NCI-H146 (cell line): ENCODE data around the gene TCFL5.

ENCODE experiments used
- DNase-seq: peaks from one replicate; lab custom pipeline; 2025; lab: John Stamatoyannopoulos, UW

TCFL5 gene

DNA sequence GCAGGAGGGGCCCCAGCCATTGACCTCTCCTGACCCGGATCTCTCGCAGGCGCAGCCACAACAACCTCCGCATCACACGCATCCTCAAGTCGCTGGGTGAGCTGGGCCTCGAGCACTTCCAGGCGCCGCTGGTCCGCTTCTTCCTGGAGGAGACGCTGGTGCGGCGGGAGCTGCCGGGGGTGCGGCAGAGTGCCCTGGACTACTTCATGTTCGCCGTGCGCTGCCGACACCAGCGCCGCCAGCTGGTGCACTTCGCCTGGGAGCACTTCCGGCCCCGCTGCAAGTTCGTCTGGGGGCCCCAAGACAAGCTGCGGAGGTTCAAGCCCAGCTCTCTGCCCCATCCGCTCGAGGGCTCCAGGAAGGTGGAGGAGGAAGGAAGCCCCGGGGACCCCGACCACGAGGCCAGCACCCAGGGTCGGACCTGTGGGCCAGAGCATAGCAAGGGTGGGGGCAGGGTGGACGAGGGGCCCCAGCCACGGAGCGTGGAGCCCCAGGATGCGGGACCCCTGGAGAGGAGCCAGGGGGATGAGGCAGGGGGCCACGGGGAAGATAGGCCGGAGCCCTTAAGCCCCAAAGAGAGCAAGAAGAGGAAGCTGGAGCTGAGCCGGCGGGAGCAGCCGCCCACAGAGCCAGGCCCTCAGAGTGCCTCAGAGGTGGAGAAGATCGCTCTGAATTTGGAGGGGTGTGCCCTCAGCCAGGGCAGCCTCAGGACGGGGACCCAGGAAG, 49.3 kb downstream of the TCFL5 start:
- no peak for DNase-seq

DNA sequence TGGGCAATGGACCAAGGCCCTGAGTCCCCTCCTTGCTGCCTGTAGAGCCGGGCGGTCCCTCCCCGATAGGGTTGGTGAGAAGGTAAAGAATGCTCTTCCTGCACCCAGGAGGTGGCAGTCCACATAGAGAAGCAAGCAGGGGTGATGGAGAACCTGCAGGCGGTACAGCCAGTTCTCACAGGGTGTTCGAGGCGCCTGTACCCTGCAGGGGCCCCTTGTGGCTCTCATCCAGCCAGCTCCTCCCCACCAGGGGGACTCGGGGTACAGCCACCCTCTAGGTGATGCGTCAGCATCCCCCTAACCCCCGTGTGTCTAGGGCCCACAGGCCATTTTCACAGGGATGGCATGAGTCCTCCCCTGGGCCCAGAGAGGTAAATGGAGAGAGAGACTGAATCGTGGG, 49.9 kb downstream of the TCFL5 start:
- no peak for DNase-seq

DNA sequence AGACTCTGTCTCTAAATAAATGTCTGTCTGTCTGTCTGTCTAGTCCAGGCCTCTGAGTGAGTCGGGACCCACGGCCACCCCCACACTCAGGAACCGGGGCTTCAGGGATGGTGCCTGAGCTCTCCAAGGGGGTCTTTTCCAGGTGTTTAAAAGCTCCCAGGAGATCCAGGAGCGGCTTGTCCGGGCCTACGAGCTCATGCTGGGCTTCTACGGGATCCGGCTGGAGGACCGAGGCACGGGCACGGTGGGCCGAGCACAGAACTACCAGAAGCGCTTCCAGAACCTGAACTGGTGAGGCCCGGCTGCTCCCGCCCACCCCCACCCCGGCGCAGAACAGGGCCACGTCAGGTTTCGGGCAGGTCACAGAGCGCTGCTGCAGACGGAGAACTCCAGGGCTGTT, 50.3 kb downstream of the TCFL5 start:
- DNase-seq: no peak

DNA sequence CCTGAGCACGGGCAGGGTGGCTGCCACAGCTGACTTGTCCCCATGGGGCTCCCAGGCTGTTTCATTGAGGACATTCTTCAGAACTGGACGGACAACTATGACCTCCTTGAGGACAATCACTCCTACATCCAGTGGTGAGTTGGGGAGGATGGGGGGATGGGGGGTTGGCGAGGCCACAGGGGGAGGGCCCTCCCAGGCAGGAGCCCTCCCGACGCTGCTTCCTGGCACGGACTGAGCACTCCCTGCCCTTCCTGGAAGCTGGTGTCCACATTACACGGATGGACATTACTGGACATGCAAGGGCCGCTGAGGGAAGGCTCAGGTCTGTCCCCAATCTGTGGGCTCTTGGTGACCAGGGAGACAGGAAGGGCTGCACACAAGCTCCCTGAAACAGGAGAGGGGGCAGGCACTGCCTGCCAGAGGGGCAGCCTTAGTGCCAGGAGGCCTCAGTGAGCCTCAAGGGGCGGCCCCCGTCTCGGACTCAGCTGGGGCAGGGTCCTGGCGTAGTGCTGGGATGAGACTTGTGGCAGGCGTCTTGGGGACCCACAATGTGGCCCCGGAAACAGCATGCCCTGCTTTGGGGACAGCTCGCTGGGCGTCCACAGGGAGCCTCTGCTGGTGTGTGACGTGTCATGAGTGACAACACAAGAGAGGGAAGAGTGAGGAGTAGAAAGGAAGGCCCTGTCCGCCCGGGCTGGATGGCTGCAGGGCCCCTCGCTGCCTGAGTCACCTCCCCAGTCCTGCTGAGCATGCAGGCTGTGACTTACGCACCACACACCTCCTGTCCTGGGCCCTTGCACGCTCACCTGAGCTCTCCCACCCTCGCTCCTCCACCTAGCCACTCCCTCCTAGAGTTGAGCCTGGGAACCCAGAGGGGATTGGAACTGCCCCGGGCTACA, 51.8 kb downstream of the TCFL5 start:
- no peak for DNase-seq

DNA sequence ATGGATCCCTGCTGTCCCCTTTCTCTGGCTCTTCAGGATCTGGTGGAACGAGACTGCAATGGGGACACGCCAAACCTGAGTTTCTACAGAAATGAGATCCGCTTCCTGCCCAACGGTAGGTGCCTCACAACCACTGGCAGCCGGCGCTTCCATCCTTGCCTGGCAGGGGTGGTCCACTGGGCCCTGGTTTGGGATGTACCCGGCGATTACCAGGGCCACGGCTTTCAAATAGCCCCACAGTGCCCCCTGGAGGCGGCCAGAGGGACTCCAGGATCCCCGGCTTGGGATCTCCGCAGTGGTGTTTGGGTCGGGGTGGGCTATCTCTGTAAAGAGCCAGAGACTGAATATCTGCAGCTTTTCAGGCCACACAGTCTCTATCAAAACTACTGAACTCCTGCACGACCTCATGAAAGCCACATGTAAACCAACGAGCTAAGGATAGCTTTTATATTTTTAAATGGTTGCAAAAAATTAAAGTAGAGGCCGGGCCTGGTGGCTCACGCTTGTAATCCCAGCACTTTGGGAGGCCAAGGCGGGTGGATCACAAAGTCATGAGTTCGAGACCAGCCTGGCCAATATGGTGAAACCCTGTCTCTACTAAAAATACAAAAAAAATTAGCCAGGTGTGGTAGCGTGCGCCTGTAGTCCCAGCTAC, 53.3 kb downstream of the TCFL5 start:
- peak; percentile 43 for DNase-seq

DNA sequence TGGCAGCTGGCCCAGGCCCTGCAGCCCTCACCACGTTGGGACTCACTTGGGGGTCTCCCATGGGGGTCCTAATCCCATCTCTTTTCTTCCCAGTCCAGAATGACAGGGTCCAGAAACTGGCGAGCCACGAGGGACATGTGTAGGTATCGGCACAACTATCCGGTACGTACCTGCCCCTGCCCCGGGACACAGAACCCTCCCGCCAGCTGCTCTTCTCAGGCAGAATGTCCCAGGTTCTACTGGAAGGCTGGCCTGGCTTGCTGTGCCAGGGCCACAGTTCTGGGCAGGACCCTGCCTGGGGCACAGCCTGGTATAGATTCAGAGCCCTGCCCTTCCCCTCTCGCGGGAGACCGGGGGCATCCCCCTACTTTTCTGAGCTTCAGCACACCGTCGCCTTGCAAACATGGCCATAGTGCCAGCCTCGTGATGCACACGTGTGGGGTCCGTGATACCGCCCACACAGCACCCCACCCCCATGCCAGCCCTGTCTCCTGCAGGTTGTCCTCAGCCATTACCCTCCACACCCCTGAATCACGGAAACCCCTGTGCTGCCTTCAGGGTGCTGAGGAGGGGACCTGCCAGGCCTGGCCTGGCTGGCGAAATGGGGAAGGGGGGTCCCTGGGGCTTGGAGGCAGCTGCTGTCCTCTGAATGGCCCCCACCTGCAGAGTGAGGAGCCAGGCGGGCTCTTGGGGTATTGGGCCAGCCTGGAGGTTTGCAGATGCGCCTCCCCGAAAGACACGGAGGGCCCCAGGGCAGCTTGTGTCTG, 54.0 kb downstream of the TCFL5 start:
- no peak for DNase-seq

DNA sequence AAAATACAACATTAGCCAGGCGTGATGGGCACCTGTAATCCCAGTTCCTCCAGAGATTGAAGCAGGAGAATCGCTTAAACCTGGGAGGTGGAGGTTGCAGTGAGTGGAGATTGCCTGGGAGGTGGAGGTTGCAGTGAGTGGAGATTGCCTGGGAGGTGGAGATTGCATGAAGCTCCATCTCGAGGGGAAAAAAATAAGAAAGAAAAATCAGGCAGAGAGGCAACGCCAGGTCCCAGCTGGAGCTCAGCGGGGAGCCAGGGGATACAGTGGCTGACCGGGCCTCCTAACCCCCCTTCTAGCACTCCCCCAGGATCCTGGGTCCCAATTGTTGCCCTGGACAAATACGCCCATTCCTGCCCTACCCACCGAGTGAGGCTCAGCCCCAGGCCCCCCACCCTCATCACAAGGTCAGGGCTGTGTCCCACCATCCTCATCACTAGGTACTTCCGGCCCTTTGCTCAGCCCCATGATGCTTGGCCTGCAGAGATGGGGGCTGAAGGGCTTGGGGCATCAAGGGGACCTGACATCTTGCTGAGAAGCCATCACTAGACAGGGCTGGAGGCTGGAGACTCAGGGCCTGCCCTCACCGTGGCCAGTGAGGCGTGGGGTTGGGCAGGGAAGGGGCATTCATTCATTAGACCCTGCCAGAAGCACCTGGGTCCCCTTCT, 55.1 kb downstream of the TCFL5 start:
- no peak for DNase-seq

DNA sequence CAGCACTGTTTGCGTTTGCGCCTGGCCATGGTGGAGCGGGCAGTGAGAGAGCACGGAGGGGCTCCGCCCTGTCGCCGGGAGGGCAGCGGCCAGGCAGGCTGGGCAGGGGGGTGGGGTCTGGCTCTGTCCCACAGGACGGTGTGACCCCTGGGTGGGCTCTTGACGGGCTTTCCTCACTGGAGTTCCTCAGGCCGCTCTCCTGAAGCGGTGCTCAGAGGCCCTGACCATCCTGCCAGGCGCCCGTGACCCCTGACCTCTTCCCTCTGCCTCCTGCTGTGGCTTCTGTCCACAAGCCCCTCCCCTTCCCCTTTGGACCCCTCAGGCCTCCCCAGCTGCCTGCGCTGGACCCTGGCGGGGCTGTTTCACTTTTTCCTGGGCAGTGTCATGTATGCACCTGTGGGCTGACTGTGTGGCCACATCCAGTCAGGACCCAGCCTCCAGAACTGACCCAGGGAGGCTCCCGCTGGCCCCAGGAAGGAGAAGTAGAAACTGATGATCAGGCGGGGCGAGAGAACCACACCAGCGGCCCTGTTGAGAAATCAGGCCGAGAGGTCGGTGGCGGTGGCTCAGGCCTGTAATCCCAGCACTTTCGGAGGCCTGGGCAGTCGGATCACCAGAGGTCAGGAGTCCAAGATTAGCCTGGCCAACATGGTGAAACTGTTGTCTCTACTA, 55.8 kb downstream of the TCFL5 start:
- no peak for DNase-seq

DNA sequence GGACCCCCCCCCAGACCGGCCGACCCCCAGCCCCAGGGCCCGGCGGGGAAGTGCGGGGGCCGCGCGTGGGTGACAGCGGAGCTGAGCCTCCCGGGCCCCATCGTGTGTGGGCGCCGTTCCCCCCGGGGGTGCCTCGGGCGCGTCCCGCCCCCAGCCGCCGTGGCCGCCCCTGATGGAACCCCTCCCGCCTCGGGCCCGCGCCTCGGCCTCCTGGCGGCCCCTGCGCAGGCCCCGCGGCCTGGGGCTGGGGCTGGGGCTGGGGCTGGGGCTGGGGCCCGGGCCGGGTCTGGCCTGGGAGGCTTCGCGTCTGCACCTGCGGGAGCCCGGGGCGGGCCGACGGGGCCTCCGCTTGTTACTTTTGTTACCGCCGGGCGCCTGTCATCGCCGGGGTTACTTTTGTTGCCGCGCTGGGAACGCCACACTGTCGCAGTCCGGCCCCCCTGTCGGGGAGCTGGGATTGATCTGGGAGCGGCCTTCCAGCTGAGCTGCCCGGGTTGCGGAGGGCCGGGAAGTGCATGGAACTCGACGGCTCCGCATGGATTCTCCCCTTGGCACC, 56.4 kb downstream of the TCFL5 start:
- peak; percentile 49 for DNase-seq

DNA sequence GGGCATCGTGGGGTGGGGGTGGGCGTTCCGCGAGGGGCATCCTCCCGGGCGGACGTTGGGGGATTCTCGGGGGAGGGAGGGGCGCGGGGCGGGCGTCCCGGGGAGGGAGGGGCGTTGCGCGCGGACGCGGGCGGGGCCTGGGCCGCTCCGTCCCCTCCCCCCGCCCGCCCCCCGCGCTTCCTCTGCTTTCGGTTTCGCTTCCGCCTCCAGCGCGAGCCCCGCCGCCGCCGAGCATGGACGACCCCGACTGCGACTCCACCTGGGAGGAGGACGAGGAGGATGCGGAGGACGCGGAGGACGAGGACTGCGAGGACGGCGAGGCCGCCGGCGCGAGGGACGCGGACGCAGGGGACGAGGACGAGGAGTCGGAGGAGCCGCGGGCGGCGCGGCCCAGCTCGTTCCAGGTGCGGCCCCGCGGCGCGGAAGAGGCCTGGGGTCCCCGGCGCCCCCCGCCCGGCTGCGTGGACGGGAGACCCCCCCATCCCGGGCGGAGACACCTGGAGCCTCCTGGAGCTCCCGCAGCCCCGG, 56.9 kb downstream of the TCFL5 start, which contains the start of gene OGFR:
Gene OGFR, plus strand, starts transcription at position 209 of the 528 bp plus-strand sequence. Its CDS starts 25 bp downstream, at position 234.
- peak; percentile 66 for DNase-seq

DNA sequence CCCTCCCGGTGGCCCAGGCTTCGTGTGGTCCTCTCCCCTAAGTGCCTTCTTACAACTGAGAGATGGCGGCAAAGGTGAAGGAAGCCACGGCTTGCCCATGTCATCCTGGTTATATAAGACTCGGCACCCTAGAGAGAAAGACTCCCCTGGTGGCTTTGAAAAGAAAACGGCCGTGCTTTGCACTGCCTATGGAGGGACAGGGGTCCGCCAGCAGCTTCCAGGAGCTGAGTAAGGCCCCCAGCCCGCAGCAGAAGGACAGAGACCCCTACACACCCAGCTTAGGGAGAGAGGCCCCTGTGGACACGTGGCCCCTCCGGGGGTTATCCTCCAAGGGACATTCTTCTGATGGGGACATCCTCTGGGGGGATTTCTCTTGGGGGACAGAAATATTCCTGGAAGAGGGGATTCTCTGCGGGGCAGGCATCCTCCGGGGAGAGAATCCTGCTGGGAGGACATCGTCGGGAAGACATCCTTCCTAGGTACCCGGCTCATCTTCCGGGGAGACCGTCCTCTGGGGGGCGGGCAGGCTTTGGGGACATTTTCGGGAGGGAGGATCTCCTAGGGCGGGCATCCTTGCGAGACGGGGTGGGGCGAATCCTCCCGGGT, 57.5 kb downstream of the TCFL5 start:
- DNase-seq: peak; percentile 38

DNA sequence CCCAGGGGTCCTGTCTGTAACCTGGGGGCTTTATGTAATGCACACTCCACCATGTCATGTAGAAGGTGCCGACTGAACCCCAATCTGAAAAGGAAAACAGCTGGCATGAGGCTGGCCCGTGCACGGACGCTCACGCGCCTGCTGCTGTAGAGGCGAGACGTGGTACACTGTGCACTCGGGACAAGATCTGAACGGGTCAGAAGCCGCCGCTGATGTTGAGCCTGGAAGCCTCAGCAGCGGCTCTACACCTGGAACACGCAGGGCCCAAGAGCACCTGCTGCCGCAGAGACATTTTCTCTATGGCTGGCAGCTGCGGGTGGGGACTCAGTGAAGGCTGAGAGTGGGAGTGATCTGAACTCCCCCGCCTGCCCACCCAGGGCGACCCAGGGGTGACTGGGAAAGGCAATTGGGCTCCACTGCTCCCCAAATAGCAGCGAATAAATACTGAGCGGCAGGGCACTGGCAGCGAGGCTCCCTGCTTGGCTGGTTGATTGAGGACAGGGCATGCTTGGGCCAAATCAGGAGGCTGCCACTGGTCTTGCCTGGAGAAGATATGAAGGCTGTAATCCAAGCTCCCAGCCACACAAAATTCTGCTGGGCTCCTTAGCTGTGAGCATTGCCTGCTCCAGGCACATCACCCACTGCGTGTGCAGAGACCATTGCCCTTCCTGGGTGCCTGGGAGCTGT, 59.5 kb downstream of the TCFL5 start:
- DNase-seq: no peak

DNA sequence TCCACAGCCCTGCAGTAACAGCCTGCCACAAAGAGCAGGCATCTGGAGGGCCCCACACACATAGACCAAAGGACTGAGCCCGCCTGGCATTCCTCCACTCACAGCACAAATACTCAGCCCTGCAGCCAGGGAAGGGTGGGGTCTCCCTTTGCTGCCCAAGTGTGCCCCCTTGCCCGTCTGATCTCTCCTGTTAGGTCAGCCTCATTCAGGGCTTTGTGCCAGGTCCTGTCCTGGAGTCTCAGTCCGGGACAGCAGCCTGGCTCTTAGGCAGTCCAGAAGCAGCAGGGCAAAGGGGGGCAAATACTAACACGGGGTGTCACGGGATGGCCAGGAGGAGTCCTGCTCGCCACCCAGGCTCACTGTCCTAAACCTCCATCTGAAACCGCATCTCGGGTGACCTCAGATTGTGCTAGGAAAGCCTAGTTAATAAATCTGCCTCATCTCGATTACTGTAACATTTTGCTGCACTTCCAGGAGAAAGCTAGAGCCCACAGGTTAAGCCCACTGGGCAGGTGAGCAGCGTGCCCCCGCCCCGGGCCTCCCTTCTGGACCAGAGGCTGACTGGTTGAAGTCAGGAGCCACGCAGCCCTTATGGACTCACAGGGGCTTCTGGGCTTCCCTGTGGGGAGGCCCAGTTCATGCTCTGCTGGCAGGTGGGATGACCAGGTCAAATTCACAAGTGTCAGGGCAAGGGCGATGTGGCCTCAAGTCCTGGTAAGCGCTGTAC, 60.2 kb downstream of the TCFL5 start:
- DNase-seq: no peak

DNA sequence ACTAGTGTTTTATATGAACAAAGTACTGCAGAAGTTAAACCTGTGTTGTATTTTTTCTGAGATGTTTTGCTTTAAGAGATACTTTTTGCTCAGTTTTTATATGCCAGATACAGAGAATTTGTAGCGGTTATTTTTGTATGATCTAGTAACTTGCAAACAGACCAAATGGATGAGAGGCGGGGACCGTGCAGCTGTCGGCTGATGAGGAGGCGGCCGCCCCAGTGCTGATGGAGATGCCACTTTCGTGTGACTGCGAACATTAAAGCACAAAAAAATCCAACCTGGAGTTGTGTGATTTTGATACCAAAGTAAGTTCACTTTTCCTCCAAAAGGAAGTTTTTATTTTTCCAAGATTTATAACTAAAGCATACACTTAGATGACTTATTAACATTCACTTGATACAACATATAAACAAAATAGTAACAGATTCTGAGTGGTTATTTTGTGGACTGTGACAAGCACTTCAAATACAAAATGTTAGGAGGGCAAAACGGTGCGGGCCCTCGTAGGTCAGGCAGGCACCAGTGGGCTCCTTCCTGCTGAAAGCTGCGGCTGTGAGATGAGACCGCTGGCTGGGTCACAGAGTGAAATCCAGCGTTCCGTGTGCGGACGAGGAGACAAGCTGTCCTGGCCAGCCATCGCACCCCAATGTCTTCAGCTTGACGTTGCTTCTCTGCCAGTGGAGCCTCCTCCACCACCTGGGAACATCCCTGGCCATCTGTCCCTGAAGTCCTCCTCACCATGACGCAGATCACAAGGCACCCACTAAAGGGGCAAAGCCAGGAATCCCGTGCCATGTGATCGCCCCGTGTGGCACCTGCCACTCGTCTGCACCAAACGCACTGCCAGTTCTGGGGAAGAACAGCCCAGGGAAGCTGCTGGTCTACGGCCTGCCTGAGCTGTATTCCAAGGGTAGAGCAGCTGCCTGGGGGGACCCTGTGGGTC, 61.0 kb downstream of the TCFL5 start:
- no peak for DNase-seq

DNA sequence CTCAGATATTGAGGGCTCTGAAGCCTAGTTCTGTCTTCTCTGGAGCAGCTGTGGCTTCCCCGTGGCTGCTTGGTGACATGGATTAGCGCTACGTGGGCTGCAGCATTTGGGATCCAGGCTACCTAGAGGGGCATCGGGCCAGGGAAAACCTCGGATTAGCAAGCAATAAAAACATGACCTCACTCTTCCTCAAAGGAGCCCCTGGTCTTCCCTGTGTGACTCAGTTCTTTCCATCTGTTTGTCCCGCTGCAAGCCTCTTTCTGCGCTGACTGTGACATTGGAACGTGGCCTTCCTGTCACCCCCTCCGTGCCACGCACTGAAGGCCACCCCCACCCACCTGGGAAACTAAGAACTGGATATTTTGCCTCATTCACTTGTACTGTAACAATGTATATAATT, 61.7 kb downstream of the TCFL5 start:
- DNase-seq: no peak

DNA sequence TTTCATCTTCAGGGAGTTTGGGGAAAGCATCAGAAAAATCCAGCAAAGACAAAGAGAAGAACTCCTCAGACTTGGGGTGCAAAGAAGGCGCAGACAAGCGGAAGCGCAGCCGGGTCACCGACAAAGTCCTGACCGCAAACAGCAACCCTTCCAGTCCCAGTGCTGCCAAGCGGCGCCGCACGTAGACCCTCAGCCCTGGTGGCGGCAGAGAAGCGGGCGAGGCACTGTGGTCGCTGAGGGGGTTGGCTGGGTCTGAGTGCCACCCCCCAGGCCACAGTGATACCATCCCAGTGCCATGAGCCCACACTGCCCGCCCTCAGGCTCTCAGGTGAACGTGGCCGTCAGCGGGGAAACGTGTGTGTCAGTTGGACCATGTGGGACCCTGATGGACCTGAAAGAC, 62.2 kb downstream of the TCFL5 start:
- no peak for DNase-seq

DNA sequence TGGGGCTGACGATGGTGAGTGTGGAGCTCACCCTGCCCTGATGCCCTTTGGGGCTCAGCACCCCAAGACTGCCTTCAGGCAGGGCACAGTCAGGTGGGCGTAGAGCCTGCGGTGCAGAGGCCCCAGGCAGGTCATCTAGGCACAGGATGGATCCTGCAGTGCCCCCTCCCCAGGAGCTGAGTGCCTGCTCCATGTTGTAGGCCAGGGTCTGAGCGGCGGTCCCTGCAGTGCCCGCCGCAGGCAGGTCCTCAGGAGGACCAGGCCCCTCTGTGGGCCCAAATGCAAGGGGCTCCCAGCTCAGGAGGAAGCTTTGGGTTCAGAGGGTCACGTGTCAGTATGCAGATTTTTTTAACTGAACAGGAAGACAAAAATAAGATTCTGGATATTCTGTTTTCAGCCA, 62.6 kb downstream of the TCFL5 start:
- DNase-seq: no peak
